DMS153 treated with DMSO at 0.1 percent for 48 hours (cell line): ENCODE data around the gene CLSTN1.
A peak's percentile ranks its signal among the peaks of the same experiment; 100 is the strongest.

Experiments
- DNase-seq: peaks from one replicate; lab custom pipeline; 2025; ENCODE audit not compliant: unreplicated experiment; lab: John Stamatoyannopoulos, UW

Gene CLSTN1

GRCh38 chr1:9852004-9852403 is 28.2 kb upstream of the CLSTN1 start:
- DNase-seq = no peak

DNA sequence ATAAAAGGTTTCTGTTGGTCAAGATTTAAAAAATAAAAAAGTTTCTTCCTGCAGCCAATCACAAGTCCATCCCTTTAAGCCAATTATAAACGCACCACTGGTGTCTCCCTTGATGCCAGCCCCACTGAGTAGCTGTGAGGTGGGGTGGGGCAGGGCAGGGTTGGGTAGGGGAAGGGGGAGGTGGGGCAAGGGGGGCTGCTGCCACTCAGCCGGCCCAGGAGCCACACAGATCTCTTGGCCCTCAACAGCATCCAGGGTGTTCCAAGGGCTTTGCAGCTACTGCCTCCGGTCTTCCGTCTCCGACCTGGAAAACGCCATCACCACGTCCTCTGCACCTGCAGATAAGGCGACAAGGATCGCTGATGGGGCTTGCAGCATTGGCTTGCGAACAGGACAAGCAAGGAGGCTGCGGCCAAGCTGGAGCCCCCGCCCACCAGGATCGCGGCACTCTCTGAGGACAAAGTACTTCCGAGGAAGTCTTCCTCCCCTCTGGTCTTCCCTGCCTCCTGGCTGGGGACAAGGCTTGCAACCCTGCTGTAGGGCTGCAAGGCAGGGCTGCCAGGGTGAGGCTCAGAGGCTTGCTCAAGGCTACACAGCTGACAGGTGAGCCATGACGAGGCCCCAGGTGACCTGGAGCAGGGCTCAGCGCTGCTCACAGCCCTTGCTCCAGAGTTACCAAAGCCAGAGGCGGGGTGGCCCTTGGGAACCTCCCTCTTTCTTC is 26.8 kb upstream of the CLSTN1 start:
- no peak for DNase-seq

- DNase-seq = no peak
Observed at GRCh38 chr1:9849691-9850441, 26.1 kb upstream of the CLSTN1 start.

- no peak for DNase-seq
Observed at GRCh38 chr1:9848022-9848421, 24.3 kb upstream of the CLSTN1 start.

DNA sequence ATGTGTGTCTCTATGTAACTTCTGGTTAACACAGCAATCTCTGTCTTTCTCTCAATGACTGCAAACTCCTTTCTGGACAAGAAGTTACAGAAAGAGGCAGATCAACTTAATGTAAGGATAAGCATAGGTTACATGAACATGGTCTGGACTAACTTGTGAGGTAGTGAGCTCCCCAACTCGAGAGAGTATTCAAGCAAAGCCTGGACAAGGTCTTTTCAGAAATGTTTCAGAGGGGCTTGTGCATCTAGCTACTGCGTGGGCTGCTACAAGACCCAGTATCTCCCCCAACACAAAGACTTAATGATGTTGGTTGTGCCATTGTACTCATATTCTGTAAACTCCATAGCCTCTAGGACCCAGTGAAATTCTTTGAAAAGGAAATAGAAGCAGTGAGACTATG is 23.5 kb upstream of the CLSTN1 start:
- no peak for DNase-seq

GRCh38 chr1:9846611-9847171 is 22.9 kb upstream of the CLSTN1 start:
- DNase-seq = no peak

GRCh38 chr1:9845914-9846313 is 22.1 kb upstream of the CLSTN1 start:
- no peak for DNase-seq

GRCh38 chr1:9844756-9845155 is 21.0 kb upstream of the CLSTN1 start:
- no peak for DNase-seq

GRCh38 chr1:9844106-9844505 is 20.3 kb upstream of the CLSTN1 start:
- DNase-seq = no peak

GRCh38 chr1:9843576-9843945 is 19.8 kb upstream of the CLSTN1 start:
- DNase-seq = peak; percentile 96

GRCh38 chr1:9842781-9843575 is 19.2 kb upstream of the CLSTN1 start:
- DNase-seq = no peak

DNA sequence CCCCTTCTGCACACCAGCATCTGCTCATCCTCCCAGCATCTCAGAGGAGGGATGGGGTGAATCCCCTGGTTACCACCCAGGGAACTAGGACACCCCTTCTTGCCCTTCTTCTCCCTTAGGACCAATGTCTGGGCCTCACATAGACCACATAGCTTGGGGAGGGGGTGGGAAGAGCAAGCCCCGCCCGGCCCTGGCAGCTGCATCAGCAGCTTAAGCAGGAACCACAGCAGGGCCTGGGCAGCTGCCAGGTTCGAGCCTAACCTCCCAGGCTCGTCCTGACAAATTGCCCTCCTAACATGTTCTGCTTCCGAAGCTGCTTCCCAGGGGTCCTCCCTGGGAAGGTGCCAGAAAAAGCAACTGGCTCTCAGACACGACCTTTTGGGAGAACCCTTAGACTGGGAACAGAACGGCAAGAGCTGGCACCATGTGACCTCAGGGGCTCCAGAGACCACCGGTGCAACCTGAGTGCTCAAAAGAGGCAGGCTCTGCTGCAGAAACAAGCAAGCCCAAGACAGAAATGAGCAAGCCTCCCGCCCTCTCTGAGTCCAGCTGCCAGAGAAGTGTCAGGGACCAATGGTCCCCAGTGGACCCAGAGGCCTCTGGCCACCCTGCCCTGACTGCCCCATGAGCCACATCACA is 18.4 kb upstream of the CLSTN1 start:
- DNase-seq = no peak

GRCh38 chr1:9841460-9841859 is 17.7 kb upstream of the CLSTN1 start:
- DNase-seq = no peak

- no peak for DNase-seq
Observed at GRCh38 chr1:9840176-9840575, 16.4 kb upstream of the CLSTN1 start.

- DNase-seq = no peak
Observed at GRCh38 chr1:9838946-9839345, 15.2 kb upstream of the CLSTN1 start.

- peak; percentile 54 for DNase-seq
Observed at GRCh38 chr1:9836632-9836960, 12.8 kb upstream of the CLSTN1 start.

DNA sequence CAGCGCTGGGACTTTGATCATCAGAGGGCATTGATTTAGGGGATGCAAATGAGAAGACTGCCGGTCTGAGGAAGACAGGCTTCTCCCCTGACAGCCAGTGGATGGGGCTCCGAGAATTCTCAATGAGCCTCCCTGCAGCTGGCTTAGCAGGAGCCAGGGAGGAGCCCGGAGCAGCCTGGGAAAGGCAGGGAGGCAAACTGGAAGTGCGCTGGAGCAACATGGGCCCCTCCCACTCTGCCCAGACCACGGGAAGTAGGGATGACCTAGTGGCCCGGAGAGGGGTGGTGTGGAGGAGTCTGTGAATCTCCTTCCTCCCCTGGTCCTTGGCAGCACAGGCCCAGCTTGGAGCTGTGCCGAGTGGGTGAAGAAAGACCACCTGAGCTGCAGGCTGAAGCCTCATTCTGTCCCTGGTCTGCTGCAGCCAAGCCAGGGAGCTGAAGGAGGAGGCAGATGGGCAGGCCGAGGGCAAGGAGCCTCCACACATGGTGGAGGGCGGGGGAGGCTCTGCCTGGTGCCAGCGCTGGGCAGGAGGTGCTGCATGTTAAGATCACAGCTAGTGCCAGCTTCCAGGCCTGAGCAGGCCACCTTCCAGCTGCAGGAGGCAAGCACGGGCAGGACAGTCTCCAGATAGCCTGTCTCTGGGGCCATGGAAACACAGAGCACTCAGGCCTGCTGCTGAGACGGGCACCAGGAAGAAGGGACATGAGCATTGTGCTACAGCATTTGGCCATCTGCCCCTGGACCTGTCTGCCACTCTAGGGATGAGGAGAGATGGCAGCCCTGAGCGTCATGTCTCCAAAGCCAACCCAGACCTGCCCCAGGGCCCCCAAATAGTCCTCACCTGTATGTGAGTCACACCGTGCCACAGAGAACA is 12.2 kb upstream of the CLSTN1 start:
- peak; percentile 45 for DNase-seq

- DNase-seq = no peak
Observed at GRCh38 chr1:9835404-9835757, 11.6 kb upstream of the CLSTN1 start.

GRCh38 chr1:9833632-9834031 is 9.9 kb upstream of the CLSTN1 start:
- no peak for DNase-seq

DNA sequence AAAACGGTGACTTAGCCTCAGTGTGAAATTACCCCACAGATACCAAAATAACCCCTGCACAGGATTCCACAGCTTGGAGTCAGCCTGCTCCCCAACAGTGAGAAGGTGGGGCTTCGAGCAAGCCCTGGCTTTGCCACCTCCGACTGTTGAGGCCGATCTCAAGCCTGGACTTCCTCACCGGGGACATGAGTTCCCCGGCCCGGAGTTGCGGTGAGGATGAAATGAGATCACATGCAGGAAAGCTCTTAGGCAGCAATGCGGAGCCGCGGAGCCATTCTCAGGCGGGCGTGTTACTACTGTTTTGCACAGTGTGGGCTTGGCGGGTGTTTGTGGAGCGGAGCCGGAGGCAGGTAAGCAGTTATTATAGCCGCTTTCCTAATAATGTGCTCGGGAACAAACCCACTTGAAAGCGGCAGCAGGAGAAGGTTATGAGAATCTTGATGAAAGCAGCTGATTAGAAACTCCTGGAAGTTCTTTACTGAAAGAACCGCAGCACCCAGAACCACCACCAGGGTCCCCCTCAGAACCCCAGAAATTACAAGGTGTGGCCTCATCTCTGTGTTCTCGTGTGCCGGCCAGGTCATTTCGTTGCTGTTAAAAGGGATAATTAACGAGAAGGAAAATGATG is 3.9 kb upstream of the CLSTN1 start:
- DNase-seq = peak; percentile 38
